IMR-90 (cell line): ENCODE data around the gene EEIG2. TPM values are rescaled to one million over a fixed set of nuclear protein-coding genes. Genes with fewer than 3 reads are reported as not detected.

Experiments used
- ATAC-seq: fragments of 200-7000 bp; cut with Tn5 transposase; 2 replicates; pipeline ENCODE4 v1.9.1; 2020; ENCODE audit warnings: low read depth, mild to moderate bottlenecking, moderate library complexity
- BruUV-seq: library from RNA; stranded (reverse); fragments of 400-500 nt; replicated peaks from 2 replicates; lab custom pipeline; 2021; lab: Mats Ljungman, UMichigan
- CTCF ChIA-PET: fragments of 300-600 bp; formaldehyde crosslinking; extraction: SDS; loops from one replicate; lab custom pipeline; 2021; ENCODE audit warnings: antibody characterized with exemption; lab: Yijun Ruan, JAX
- POLR2A ChIA-PET: fragments of 300-600 bp; sonication (Branson Sonifier 250); formaldehyde crosslinking; loops from one replicate; lab custom pipeline; 2022; ENCODE audit warnings: antibody characterized with exemption; ENCODE audit not compliant: unreplicated experiment; lab: Charles Lee
- DNase-seq: peaks from one replicate; pipeline ENCODE4 v3.0.0; 2013
- H2AFZ ChIP-seq: replicated peaks from 2 replicates; pipeline ENCODE3; 2013; ENCODE audit warnings: low read length, mild to moderate bottlenecking; ENCODE audit not compliant: poor library complexity
- H2AK5ac ChIP-seq: 2 replicates; pipeline ENCODE4 v1.6.1; 2013; ENCODE audit warnings: low read depth, low read length, inconsistent platforms
- H2AK9ac ChIP-seq: replicated peaks from 2 replicates; pipeline ENCODE3; 2013; ENCODE audit warnings: mild to moderate bottlenecking, low read depth, low read length, moderate library complexity; ENCODE audit not compliant: poor library complexity
- H2BK120ac ChIP-seq: 2 replicates; pipeline ENCODE4 v1.6.1; 2013; ENCODE audit warnings: low read depth, low read length, inconsistent platforms
- H2BK15ac ChIP-seq: 3 replicates; pipeline ENCODE4 v1.6.1; 2013; ENCODE audit warnings: low read depth, low read length, inconsistent platforms
- H2BK20ac ChIP-seq: 2 replicates; pipeline ENCODE4 v1.6.1; 2013; ENCODE audit warnings: low read depth, mild to moderate bottlenecking, inconsistent platforms, low read length, moderate library complexity
- H2BK5ac ChIP-seq: 2 replicates; pipeline ENCODE4 v1.6.1; 2013; ENCODE audit warnings: mild to moderate bottlenecking, low read depth, low read length, inconsistent platforms; ENCODE audit not compliant: poor library complexity, severe bottlenecking
- H3K14ac ChIP-seq: replicated peaks from 2 replicates; pipeline ENCODE4 v1.6.1; 2013; ENCODE audit warnings: low read depth, low read length, inconsistent platforms
- H3K18ac ChIP-seq: 2 replicates; pipeline ENCODE4 v1.6.1; 2013; ENCODE audit warnings: low read depth, low read length, control low read depth
- H3K23ac ChIP-seq: 2 replicates; pipeline ENCODE4 v1.6.1; 2013; ENCODE audit warnings: low read depth, low read length, inconsistent platforms
- H3K27ac ChIP-seq: 2 replicates; pipeline ENCODE4 v1.5.1; 2013; ENCODE audit warnings: mild to moderate bottlenecking, control low read depth, low read length; ENCODE audit not compliant: insufficient read depth
- H3K27me3 ChIP-seq: 2 replicates; pipeline ENCODE4 v1.6.1; 2013; ENCODE audit warnings: low read length; ENCODE audit not compliant: control insufficient read depth, insufficient read depth
- H3K36me3 ChIP-seq: 2 replicates; pipeline ENCODE4 v1.6.1; 2013; ENCODE audit warnings: low read length, mixed read lengths; ENCODE audit not compliant: control insufficient read depth, insufficient read depth
- H3K4ac ChIP-seq: 2 replicates; pipeline ENCODE4 v1.6.1; 2013; ENCODE audit warnings: low read depth, low read length, inconsistent platforms
- H3K4me1 ChIP-seq: 2 replicates; pipeline ENCODE4 v1.6.1; 2013; ENCODE audit warnings: low read length, mixed read lengths; ENCODE audit not compliant: control insufficient read depth, insufficient read depth
- H3K4me2 ChIP-seq: 2 replicates; pipeline ENCODE4 v1.6.1; 2013; ENCODE audit warnings: low read depth, mild to moderate bottlenecking, control low read depth, low read length, moderate library complexity
- H3K4me3 ChIP-seq: 2 replicates; pipeline ENCODE4 v1.5.1; 2013; ENCODE audit warnings: low read depth, mild to moderate bottlenecking, control low read depth, low read length, moderate library complexity; ENCODE audit not compliant: insufficient read depth
- H3K56ac ChIP-seq: 2 replicates; pipeline ENCODE4 v1.6.1; 2013; ENCODE audit warnings: low read length, inconsistent platforms; ENCODE audit not compliant: insufficient read depth; ENCODE audit errors: extremely low read depth
- H3K79me1 ChIP-seq, 2 experiments: 2 replicates each; pipeline ENCODE4 v1.6.1; 2013; ENCODE audit warnings: low read length in 2 of 2, inconsistent platforms in 1 of 2, low read depth in 1 of 2
- H3K9ac ChIP-seq: 2 replicates; pipeline ENCODE4 v1.6.1; 2013; ENCODE audit warnings: low read depth, low read length, control low read depth
- H3K9me1 ChIP-seq: 2 replicates; pipeline ENCODE4 v1.6.1; 2013; ENCODE audit warnings: low read length, inconsistent platforms; ENCODE audit not compliant: insufficient read depth
- H3K9me3 ChIP-seq: 2 replicates; pipeline ENCODE4 v1.6.1; 2013; ENCODE audit warnings: low read length; ENCODE audit not compliant: control insufficient read depth, insufficient read depth
- H4K20me1 ChIP-seq: 2 replicates; pipeline ENCODE4 v1.6.1; 2013; ENCODE audit warnings: low read length, inconsistent platforms; ENCODE audit not compliant: insufficient read depth
- H4K5ac ChIP-seq: 2 replicates; pipeline ENCODE4 v1.6.1; 2013; ENCODE audit warnings: mild to moderate bottlenecking, low read depth, low read length, control low read depth
- H4K8ac ChIP-seq, 2 experiments: 2 replicates each; pipeline ENCODE4 v1.6.1; 2013; ENCODE audit warnings: low read depth in 2 of 2, low read length in 2 of 2, control low read depth in 1 of 2, inconsistent platforms in 1 of 2
- H4K91ac ChIP-seq: 2 replicates; pipeline ENCODE4 v1.6.1; 2013; ENCODE audit warnings: low read depth, low read length, inconsistent platforms; ENCODE audit not compliant: insufficient read depth
- BHLHE40 ChIP-seq: fragments of 150-350 bp; IDR thresholded peaks from 2 replicates; pipeline ENCODE4 v1.6.1; 2016; ENCODE audit warnings: mild to moderate bottlenecking, low read depth, low read length
- CEBPB ChIP-seq: IDR thresholded peaks from 2 replicates; pipeline ENCODE4 v1.6.1; 2012; ENCODE audit warnings: low read depth, low read length, improper control_type of control experiment
- CHD1 ChIP-seq: IDR thresholded peaks from 2 replicates; pipeline ENCODE4 v1.6.1; 2012; ENCODE audit warnings: low read depth, low read length, improper control_type of control experiment
- CTCF ChIP-seq: conservative IDR thresholded peaks from 2 replicates; pipeline ENCODE4 v1.5.1; 2012; ENCODE audit warnings: mild to moderate bottlenecking, low read depth, low read length, improper control_type of control experiment
- ELK1 ChIP-seq: fragments of 150-350 bp; IDR thresholded peaks from 2 replicates; pipeline ENCODE4 v1.6.1; 2016; ENCODE audit warnings: low read depth, mild to moderate bottlenecking, low read length, moderate library complexity, borderline replicate concordance
- FOS ChIP-seq: fragments of 150-350 bp; IDR thresholded peaks from 2 replicates; pipeline ENCODE4 v1.6.1; 2016; ENCODE audit warnings: low read depth, low read length
- MAFK ChIP-seq: IDR thresholded peaks from 2 replicates; pipeline ENCODE4 v1.6.1; 2012; ENCODE audit warnings: low read depth, low read length, improper control_type of control experiment
- MAZ ChIP-seq: IDR thresholded peaks from 2 replicates; pipeline ENCODE4 v1.6.1; 2012; ENCODE audit warnings: low read depth, mild to moderate bottlenecking, low read length, improper control_type of control experiment, moderate library complexity, borderline replicate concordance
- MXI1 ChIP-seq: IDR thresholded peaks from 2 replicates; pipeline ENCODE4 v1.6.1; 2012; ENCODE audit warnings: low read depth, mild to moderate bottlenecking, low read length, moderate library complexity, borderline replicate concordance
- NFE2L2 ChIP-seq: fragments of 150-350 bp; IDR thresholded peaks from 2 replicates; pipeline ENCODE4 v1.6.1; 2016; ENCODE audit warnings: low read depth, mild to moderate bottlenecking, low read length
- POLR2A ChIP-seq: IDR thresholded peaks from 2 replicates; pipeline ENCODE4 v1.6.1; 2012; ENCODE audit warnings: mild to moderate bottlenecking, low read depth, low read length
- RAD21 ChIP-seq: IDR thresholded peaks from 2 replicates; pipeline ENCODE4 v1.6.1; 2012; ENCODE audit warnings: low read length, improper control_type of control experiment
- RCOR1 ChIP-seq: IDR thresholded peaks from 2 replicates; pipeline ENCODE4 v1.6.1; 2012; ENCODE audit warnings: mild to moderate bottlenecking, low read length, improper control_type of control experiment; ENCODE audit not compliant: insufficient replicate concordance
- RFX5 ChIP-seq: IDR thresholded peaks from 2 replicates; pipeline ENCODE4 v1.8.0; 2012; ENCODE audit warnings: low read depth, mild to moderate bottlenecking, low read length, moderate library complexity
- SMC3 ChIP-seq: fragments of 150-350 bp; IDR thresholded peaks from 2 replicates; pipeline ENCODE4 v1.6.1; 2016; ENCODE audit warnings: low read depth, mild to moderate bottlenecking, antibody characterized with exemption, low read length, moderate library complexity
- USF2 ChIP-seq: fragments of 150-350 bp; IDR thresholded peaks from 2 replicates; pipeline ENCODE4 v1.6.1; 2017; ENCODE audit warnings: mild to moderate bottlenecking, antibody characterized with exemption, low read length, low read depth
- dilution Hi-C: fragments of 300-500 bp; cut with HindIII; formaldehyde crosslinking; loops from one replicate; pipeline ENCODE4 v1.14.3; 2018; ENCODE audit warnings: low sequenced_read_pairs; ENCODE audit not compliant: unreplicated experiment
- in situ Hi-C: fragments of 300-500 bp; cut with MboI; formaldehyde crosslinking; loops from 3 replicates; pipeline ENCODE4 v1.14.3; 2019; ENCODE audit warnings: low sequenced_read_pairs, inconsistent platforms, mixed read lengths
- intact Hi-C: fragments of 100-400 bp; cut with micrococcal nuclease; formaldehyde crosslinking; loops from 2 replicates; pipeline ENCODE4 v1.10.0; 2022
- polyA plus RNA-seq, 3 experiments: library from polyadenylated mRNA; depleted of rRNA; stranded (reverse); fragments of >200 nt; gene quantifications; 2 replicates each; pipeline ENCODE4 v1.2.3, GENCODE V29; 2012; ENCODE audit warnings: low replicate concordance in 1 of 3
- total RNA-seq: library from RNA; depleted of rRNA; stranded (reverse); fragments of >200 nt; gene quantifications from 2 replicates; pipeline ENCODE4 v1.2.3, GENCODE V29; 2012

EEIG2 gene
- total and polyA plus RNA-seq, 2 of the 4 experiments (the other 2 are of a cell fraction): 1.7 to 4.8 TPM

- POLR2A ChIA-PET: no interaction called here
- CTCF ChIA-PET: interaction anchor here (0.5 to 0.6 kb wide), 2 partner anchors 15 to 240 kb away, joined by 3 read pairs; no protein-coding TSS in a partner anchor
- ATAC-seq (no peak), DNase-seq (no peak)
- Histone ChIP-seq H2AK9ac (no peak overlapping the region), H4K8ac (no peak overlapping the region), H4K91ac (no peak overlapping the region), H3K27me3 (no peaks in the 10 kb centered on the region), H3K27ac (no peak overlapping the region), H3K9me1 (peaks cover 2% of the 10 kb centered on the region; the same call in 1 of the 2 replicates), H3K9ac (no peak overlapping the region), H2BK5ac (no peak overlapping the region), H3K56ac (no peak overlapping the region), H4K5ac (no peak overlapping the region), H3K4ac (no peak overlapping the region), H3K23ac (no peak overlapping the region), H2BK15ac (no peak overlapping the region), H3K4me3 (no peak overlapping the region), H3K36me3 (no peaks in the 10 kb centered on the region), H3K4me1 (no peaks in the 10 kb centered on the region), H2BK120ac (no peak overlapping the region), H2AFZ (no peak overlapping the region), H3K9me3 (no peaks in the 10 kb centered on the region), H3K18ac (no peak overlapping the region), H3K14ac (no peak overlapping the region), H2BK20ac (no peak overlapping the region), H3K4me2 (no peak overlapping the region), H3K79me1 (no peaks in the 10 kb centered on the region), H2AK5ac (no peak overlapping the region), H4K20me1 (no peaks in the 10 kb centered on the region)
- in situ Hi-C loops: no loop called here
- no TSS peak for BruUV-seq
- dilution Hi-C loops: no loop called here
- intact Hi-C loops: no loop called here
- TF ChIP-seq CTCF (no peak), CEBPB (no peak), RAD21 (no peak), FOS (no peak), USF2 (no peak), POLR2A (no peak), NFE2L2 (no peak), SMC3 (no peak), BHLHE40 (no peak), ELK1 (no peak), MAZ (no peak), RFX5 (no peak), MXI1 (no peak), CHD1 (no peak), RCOR1 (no peak), MAFK (no peak)
Measured at GRCh38 chr1:108605633-108606032, 45.7 kb downstream of the EEIG2 start.
